Panc1 (cell line): ENCODE data around the gene DHRS3. TPM values are rescaled to one million over a fixed set of nuclear protein-coding genes. Genes with fewer than 3 reads are reported as not detected.

Experiments used
- ATAC-seq: fragments of 200-7000 bp; cut with Tn5 transposase; 2 replicates; pipeline ENCODE4 v1.9.1; 2020; ENCODE audit warnings: mild to moderate bottlenecking, moderate library complexity
- BruUV-seq: library from RNA; stranded (reverse); fragments of 400-500 nt; replicated peaks from 2 replicates; lab custom pipeline; 2021; lab: Mats Ljungman, UMichigan
- CTCF ChIA-PET: fragments of 300-600 bp; sonication (Branson Sonifier 250); formaldehyde crosslinking; loops from one replicate; lab custom pipeline; 2022; ENCODE audit warnings: antibody characterized with exemption; lab: Charles Lee
- POLR2A ChIA-PET: fragments of 300-600 bp; sonication (Branson Sonifier 250); formaldehyde crosslinking; loops from one replicate; lab custom pipeline; 2022; ENCODE audit warnings: antibody characterized with exemption; lab: Charles Lee
- DNase-seq: peaks from one replicate; pipeline ENCODE4 v3.0.0-alpha.2; 2010; ENCODE audit warnings: low read depth, low spot score
- H3K27ac ChIP-seq: 2 replicates; pipeline ENCODE4 v1.5.1; 2011; ENCODE audit warnings: mild to moderate bottlenecking, low read length, inconsistent platforms
- H3K27me3 ChIP-seq: fragments of 200-500 bp; sonication (Bioruptor generic); 2 replicates; pipeline ENCODE4 v1.6.0; 2014; ENCODE audit warnings: low read length, inconsistent platforms; ENCODE audit not compliant: control insufficient read depth, insufficient read depth
- H3K36me3 ChIP-seq: fragments of 200-500 bp; sonication (Bioruptor generic); 2 replicates; pipeline ENCODE4 v1.5.1; 2014; ENCODE audit warnings: inconsistent platforms, mild to moderate bottlenecking, low read length, moderate library complexity; ENCODE audit not compliant: control insufficient read depth, insufficient read depth
- H3K4me1 ChIP-seq: 2 replicates; pipeline ENCODE4 v1.5.1; 2011; ENCODE audit warnings: inconsistent platforms, mild to moderate bottlenecking, low read length, moderate library complexity; ENCODE audit not compliant: control insufficient read depth, insufficient read depth
- H3K4me3 ChIP-seq, 2 experiments: 2 replicates each; pipeline ENCODE4 v1.5.1; 2011 to 2012; ENCODE audit warnings: low read depth in 2 of 2, low read length in 2 of 2, mild to moderate bottlenecking in 2 of 2, inconsistent platforms in 1 of 2, moderate library complexity in 1 of 2
- H3K9me3 ChIP-seq: fragments of 200-500 bp; sonication (Bioruptor generic); 2 replicates; pipeline ENCODE4 v1.5.1; 2014; ENCODE audit warnings: low read depth, mild to moderate bottlenecking, inconsistent platforms, low read length, moderate library complexity; ENCODE audit not compliant: control insufficient read depth, insufficient read depth
- CTCF ChIP-seq: fragments of 450-650 bp; IDR thresholded peaks from 2 replicates; pipeline ENCODE4 v1.5.1; 2017; ENCODE audit warnings: mild to moderate bottlenecking
- POLR2AphosphoS5 ChIP-seq: IDR thresholded peaks from 2 replicates; pipeline ENCODE4 v1.6.1; 2012; ENCODE audit warnings: mild to moderate bottlenecking, low read depth, low read length, moderate library complexity
- REST ChIP-seq, 2 experiments: IDR thresholded peaks; 2 replicates each; pipeline ENCODE4 v1.6.1; 2011 to 2012; ENCODE audit warnings: low read depth in 2 of 2, control low read depth in 1 of 2, low read length in 1 of 2, mild to moderate bottlenecking in 1 of 2, moderate library complexity in 1 of 2; ENCODE audit not compliant: insufficient read depth in 1 of 2
- SIN3A ChIP-seq: IDR thresholded peaks from 2 replicates; pipeline ENCODE4 v1.6.1; 2012; ENCODE audit warnings: low read depth, mild to moderate bottlenecking, low read length, moderate library complexity, borderline replicate concordance; ENCODE audit not compliant: insufficient read depth
- TCF7L2 ChIP-seq: IDR thresholded peaks from 2 replicates; pipeline ENCODE4 v1.6.1; 2011; ENCODE audit warnings: mild to moderate bottlenecking, low read depth, low read length, inconsistent platforms
- in situ Hi-C: cut with HindIII; loops from 2 replicates; pipeline ENCODE4 v1.10.0; 2016; ENCODE audit warnings: low sequenced_read_pairs, low pct_unique_long_range_greater_than_20kb
- intact Hi-C: fragments of 100-400 bp; cut with micrococcal nuclease; formaldehyde crosslinking; loops from one replicate; pipeline ENCODE4 v1.10.0; 2022; ENCODE audit not compliant: unreplicated experiment
- total RNA-seq: library from RNA; stranded (reverse); gene quantifications from one replicate; pipeline ENCODE4 v1.2.1, GENCODE V29; 2021; ENCODE audit not compliant: unreplicated experiment

DHRS3 gene
- total RNA-seq, 1 experiment from 2014 or later, result 113 TPM

- TF ChIP-seq REST (IDR thresholded peaks at IDR 0.05; ENCODE audit: insufficient read depth in 1 of 2, low read depth in 2 of 2, low read length in 1 of 2), result no peak
- no peak for TF ChIP-seq TCF7L2
- no peak for TF ChIP-seq POLR2AphosphoS5
- TF ChIP-seq SIN3A, result no peak
- no peak for TF ChIP-seq CTCF
- H3K27me3 ChIP-seq, result no peaks in the 10 kb centered on the region
- no TSS peak for BruUV-seq
- in situ Hi-C loops (no loop called here), intact Hi-C loops (loop anchor here (5.0 kb wide), 3 partner anchors 35 to 380 kb away; no protein-coding TSS in a partner anchor)
- no peaks in the 10 kb centered on the region for H3K36me3 ChIP-seq
- ChIA-PET CTCF (interaction anchor here (0.7 kb wide), 1 partner anchor 564 kb away, joined by 3 read pairs; no protein-coding TSS in a partner anchor), POLR2A (no interaction called here)
- no peak overlapping the region for H3K4me3 ChIP-seq
- H3K9me3 ChIP-seq, result no peaks in the 10 kb centered on the region
- no peak overlapping the region for H3K27ac ChIP-seq
- DNase-seq (no peak), ATAC-seq (no peak)
- H3K4me1 ChIP-seq, result peaks cover 5% of the 10 kb centered on the region; the same call in 1 of the 2 replicates
These were observed 39.3 kb upstream of the DHRS3 start for GRCh38 chr1:12657060-12657884.

GRCh38 chr1:12656575-12656974 lies 38.6 kb upstream of the DHRS3 start:
- no peak for ATAC-seq
- ChIA-PET POLR2A (interaction anchor here (0.6 kb wide), 1 partner anchor 18 kb away, joined by 3 read pairs; no protein-coding TSS in a partner anchor), CTCF (no interaction called here)
- no peak for TF ChIP-seq CTCF
- TF ChIP-seq SIN3A, result no peak
- TF ChIP-seq POLR2AphosphoS5, result no peak
- no peak for TF ChIP-seq REST (IDR thresholded peaks at IDR 0.05; ENCODE audit: insufficient read depth in 1 of 2, low read depth in 2 of 2, low read length in 1 of 2)
- no peak for TF ChIP-seq TCF7L2
- no peak overlapping the region for H3K4me3 ChIP-seq
- no peak overlapping the region for H3K27ac ChIP-seq
- peaks cover 5% of the 10 kb centered on the region; the same call in 1 of the 2 replicates for H3K4me1 ChIP-seq
- no TSS peak for BruUV-seq
- DNase-seq, result no peak
- no peaks in the 10 kb centered on the region for H3K36me3 ChIP-seq
- H3K27me3 ChIP-seq, result no peaks in the 10 kb centered on the region
- no peaks in the 10 kb centered on the region for H3K9me3 ChIP-seq
- intact Hi-C loops, result loop anchor here (5.0 kb wide), 3 partner anchors 34 to 379 kb away; no protein-coding TSS in a partner anchor
- in situ Hi-C loops, result no loop called here
